Mesenchymal stem cell (in vitro differentiated cells and primary cell): ENCODE data around the gene APBB3.
"Not testable (repeated sequence)": the region's sequence is repeated elsewhere in the genome, so short reads cannot be mapped to it uniquely, and the experiment has no call there.

ENCODE experiments used
- DNase-seq: peaks from one replicate; pipeline ENCODE4 v3.0.0-alpha.2; 2013
- H2AFZ ChIP-seq: one replicate; pipeline ENCODE4 v1.6.1; 2013; ENCODE audit warnings: low read depth, mild to moderate bottlenecking, control low read depth, inconsistent platforms, low read length, moderate library complexity
- H2AK5ac ChIP-seq: 2 replicates; pipeline ENCODE4 v1.6.1; 2013; ENCODE audit warnings: low read length, moderate library complexity, mild to moderate bottlenecking, inconsistent platforms; ENCODE audit not compliant: severe bottlenecking
- H2BK120ac ChIP-seq: one replicate; pipeline ENCODE4 v1.6.1; 2013; ENCODE audit warnings: low read depth, mild to moderate bottlenecking, inconsistent platforms, low read length, moderate library complexity
- H2BK12ac ChIP-seq, 2 experiments: one replicate each; pipeline ENCODE4 v1.6.1; 2013; ENCODE audit warnings: inconsistent platforms in 2 of 2, low read length in 2 of 2, mild to moderate bottlenecking in 2 of 2, moderate library complexity in 2 of 2, control low read depth in 1 of 2
- H2BK15ac ChIP-seq: one replicate; pipeline ENCODE4 v1.6.1; 2013; ENCODE audit warnings: mild to moderate bottlenecking, low read depth, inconsistent platforms; ENCODE audit not compliant: poor library complexity, severe bottlenecking
- H2BK5ac ChIP-seq: 2 replicates; pipeline ENCODE4 v1.6.1; 2013; ENCODE audit warnings: low read depth, mild to moderate bottlenecking, low read length, control low read depth, inconsistent platforms; ENCODE audit not compliant: poor library complexity, severe bottlenecking
- H3K14ac ChIP-seq, 2 experiments: one replicate each; pipeline ENCODE4 v1.6.1; 2013; ENCODE audit warnings: inconsistent platforms in 2 of 2, low read length in 2 of 2, control low read depth in 1 of 2, mild to moderate bottlenecking in 1 of 2, moderate library complexity in 1 of 2
- H3K18ac ChIP-seq, 2 experiments: one replicate each; pipeline ENCODE4 v1.6.1; 2013; ENCODE audit warnings: inconsistent platforms in 2 of 2, low read length in 2 of 2, control low read depth in 1 of 2, low read depth in 1 of 2, mild to moderate bottlenecking in 1 of 2
- H3K23ac ChIP-seq, 2 experiments: one replicate each; pipeline ENCODE4 v1.6.1; 2013; ENCODE audit warnings: inconsistent platforms in 2 of 2, low read length in 2 of 2, mild to moderate bottlenecking in 2 of 2, moderate library complexity in 2 of 2, control low read depth in 1 of 2
- H3K27ac ChIP-seq: 2 replicates; pipeline ENCODE4 v1.5.1; 2013; ENCODE audit warnings: mild to moderate bottlenecking, moderate library complexity, low read length, control low read depth, inconsistent platforms; ENCODE audit not compliant: poor library complexity, severe bottlenecking
- H3K27me3 ChIP-seq, 2 experiments: 2 replicates each; pipeline versions ENCODE4 v1.6.1 to v1.7.0; 2013; ENCODE audit warnings: low read length in 2 of 2, mild to moderate bottlenecking in 2 of 2, moderate library complexity in 2 of 2, control low read depth in 1 of 2, inconsistent platforms in 1 of 2; ENCODE audit not compliant: control insufficient read depth in 1 of 2, insufficient read depth in 1 of 2
- H3K36me3 ChIP-seq, 2 experiments: 2 replicates each; pipeline versions ENCODE4 v1.6.1 to v1.7.0; 2013; ENCODE audit warnings: low read length in 2 of 2, control low read depth in 1 of 2, inconsistent platforms in 1 of 2, low read depth in 1 of 2, mild to moderate bottlenecking in 1 of 2; ENCODE audit not compliant: insufficient read depth in 2 of 2, control insufficient read depth in 1 of 2
- H3K4ac ChIP-seq, 2 experiments: one replicate each; pipeline ENCODE4 v1.6.1; 2013; ENCODE audit warnings: inconsistent platforms in 2 of 2, low read length in 2 of 2, mild to moderate bottlenecking in 2 of 2, moderate library complexity in 2 of 2, control low read depth in 1 of 2, low read depth in 1 of 2
- H3K4me1 ChIP-seq: 2 replicates; pipeline ENCODE4 v1.6.1; 2013; ENCODE audit warnings: low read depth, low read length, control low read depth; ENCODE audit not compliant: control insufficient read depth, insufficient read depth
- H3K4me2 ChIP-seq: 2 replicates; pipeline ENCODE4 v1.6.1; 2013; ENCODE audit warnings: low read length, mild to moderate bottlenecking, inconsistent platforms; ENCODE audit not compliant: poor library complexity, severe bottlenecking
- H3K4me3 ChIP-seq, 2 experiments: 2 replicates each; pipeline versions ENCODE4 v1.5.1 to v1.7.0; 2013; ENCODE audit warnings: low read length in 2 of 2, mild to moderate bottlenecking in 2 of 2, control low read depth in 1 of 2, low read depth in 1 of 2; ENCODE audit not compliant: insufficient read depth in 1 of 2
- H3K79me1 ChIP-seq: replicated peaks from 2 replicates; pipeline ENCODE4 v1.6.1; 2013; ENCODE audit warnings: mild to moderate bottlenecking, control low read depth, low read length, inconsistent platforms; ENCODE audit not compliant: poor library complexity, severe bottlenecking
- H3K9ac ChIP-seq: 2 replicates; pipeline ENCODE4 v1.7.0; 2013; ENCODE audit warnings: mild to moderate bottlenecking, low read length, moderate library complexity
- H3K9me3 ChIP-seq: 2 replicates; pipeline ENCODE4 v1.7.0; 2013; ENCODE audit warnings: mild to moderate bottlenecking, low read length; ENCODE audit not compliant: control insufficient read depth
- H4K8ac ChIP-seq: one replicate; pipeline ENCODE4 v1.6.1; 2013; ENCODE audit warnings: inconsistent platforms, mild to moderate bottlenecking, low read length, moderate library complexity
- H4K91ac ChIP-seq: one replicate; pipeline ENCODE4 v1.6.1; 2013; ENCODE audit warnings: mild to moderate bottlenecking, low read length, inconsistent platforms
- WGBS: methylation state at CpG from one replicate; pipeline ENCODE4 v1.1.7; 2013; ENCODE audit warnings: mixed read lengths; 5-methylcytosine and 5-hydroxymethylcytosine counted together

Gene APBB3

GRCh38 chr5:140603446-140603698, 39.0 kb upstream of the APBB3 start:
- H2AK5ac ChIP-seq, H3K4ac ChIP-seq, H4K8ac ChIP-seq, H3K4me3 ChIP-seq, H2AFZ ChIP-seq, H3K36me3 ChIP-seq, H3K9me3 ChIP-seq, H3K27ac ChIP-seq, H3K14ac ChIP-seq, H3K79me1 ChIP-seq, H2BK5ac ChIP-seq, H4K91ac ChIP-seq, DNase-seq, H3K9ac ChIP-seq, H2BK15ac ChIP-seq, H3K4me1 ChIP-seq, H2BK12ac ChIP-seq, H3K23ac ChIP-seq, H3K18ac ChIP-seq, H3K27me3 ChIP-seq, H3K4me2 ChIP-seq, H2BK120ac ChIP-seq: not testable (repeated sequence)
- WGBS, result 94% methylated on average over 4 of the region's 4 CpGs

GRCh38 chr5:140602147-140602546, 37.7 kb upstream of the APBB3 start:
- Histone ChIP-seq H2BK12ac (no peak overlapping the region), H2AK5ac (no peak overlapping the region), H2AFZ (no peak overlapping the region), H2BK5ac (no peak overlapping the region), H3K27me3 (no peaks in the 10 kb centered on the region), H3K4me3 (no peak overlapping the region), H3K4me1 (no peaks in the 10 kb centered on the region), H4K8ac (no peak overlapping the region), H4K91ac (no peak overlapping the region), H3K18ac (no peak overlapping the region), H3K4me2 (no peak overlapping the region), H3K9ac (no peak overlapping the region), H3K36me3 (no peaks in the 10 kb centered on the region), H3K27ac (no peak overlapping the region), H2BK120ac (no peak overlapping the region), H3K79me1 (no peaks in the 10 kb centered on the region), H3K9me3 (no peaks in the 10 kb centered on the region), H3K14ac (no peak overlapping the region), H3K4ac (no peak overlapping the region), H3K23ac (no peak overlapping the region), H2BK15ac (no peak overlapping the region)
- no peak for DNase-seq
- WGBS, result 71% methylated on average over 2 of the region's 4 CpGs

GRCh38 chr5:140600096-140600495, 35.7 kb upstream of the APBB3 start:
- H2AK5ac ChIP-seq, result no peak overlapping the region
- no peak overlapping the region for H3K14ac ChIP-seq
- H3K9me3 ChIP-seq, result no peaks in the 10 kb centered on the region
- no peaks in the 10 kb centered on the region for H3K36me3 ChIP-seq
- no peaks in the 10 kb centered on the region for H3K4me1 ChIP-seq
- no peak overlapping the region for H3K4ac ChIP-seq
- no peak overlapping the region for H4K91ac ChIP-seq
- no peak overlapping the region for H2BK120ac ChIP-seq
- peaks cover 0 to 13% of the 10 kb centered on the region in 2 experiments for H3K27me3 ChIP-seq
- no peak for DNase-seq
- no peak overlapping the region for H2BK15ac ChIP-seq
- H2BK5ac ChIP-seq, result no peak overlapping the region
- no peak overlapping the region for H2BK12ac ChIP-seq
- no peak overlapping the region for H3K23ac ChIP-seq
- H3K27ac ChIP-seq, result no peak overlapping the region
- H4K8ac ChIP-seq, result no peak overlapping the region
- no peak overlapping the region for H3K4me2 ChIP-seq
- H3K4me3 ChIP-seq, result no peak overlapping the region
- H3K18ac ChIP-seq, result no peak overlapping the region
- H3K9ac ChIP-seq, result no peak overlapping the region
- no peak overlapping the region for H2AFZ ChIP-seq
- no peaks in the 10 kb centered on the region for H3K79me1 ChIP-seq

- Histone ChIP-seq H4K8ac (no peak overlapping the region), H3K79me1 (no peaks in the 10 kb centered on the region), H3K27ac (no peak overlapping the region), H2BK15ac (no peak overlapping the region), H3K9me3 (no peaks in the 10 kb centered on the region), H3K27me3 (peaks cover 0 to 13% of the 10 kb centered on the region in 2 experiments), H3K4me1 (no peaks in the 10 kb centered on the region), H3K36me3 (no peaks in the 10 kb centered on the region), H2BK12ac (no peak overlapping the region), H2AK5ac (no peak overlapping the region), H3K4me2 (no peak overlapping the region), H3K14ac (no peak overlapping the region), H2AFZ (no peak overlapping the region), H2BK120ac (no peak overlapping the region), H3K4me3 (no peak overlapping the region), H3K9ac (no peak overlapping the region), H2BK5ac (no peak overlapping the region), H3K4ac (no peak overlapping the region), H4K91ac (no peak overlapping the region), H3K23ac (no peak overlapping the region), H3K18ac (no peak overlapping the region)
- DNase-seq, result no peak
- WGBS, result 75% methylated on average over 2 of the region's 2 CpGs
Measured at GRCh38 chr5:140598836-140599235, 34.4 kb upstream of the APBB3 start.
